Measurements from ENCODE around the gene HOXD9. TPM values are rescaled to one million over a fixed set of nuclear protein-coding genes. Genes with fewer than 3 reads are reported as not detected.

HOXD9 gene
- total RNA-seq, 1 experiment from 2014 or later: not detected

- Histone ChIP-seq H3K9me3 (ENCODE audit: insufficient read depth, low read depth) (no peaks in the 10 kb centered on the region), H3K27me3 (ENCODE audit: insufficient read depth, low read depth) (peaks cover 56% of the 10 kb centered on the region), H3K36me3 (ENCODE audit: low read depth) (no peaks in the 10 kb centered on the region), H3K4me3 (no peak overlapping the region), H2AFZ (no peak overlapping the region), H3K4me2 (no peak overlapping the region), H3K9me2 (ENCODE audit: insufficient read depth) (no peaks in the 10 kb centered on the region), H4K20me1 (ENCODE audit: insufficient read depth) (no peaks in the 10 kb centered on the region), H3F3A (ENCODE audit: insufficient read depth, low read depth) (no peaks in the 10 kb centered on the region), H3K27ac (no peak overlapping the region), H3K4me1 (replicated peaks; ENCODE audit: insufficient read depth) (no peaks in the 10 kb centered on the region), H3K79me2 (ENCODE audit: low read depth) (no peaks in the 10 kb centered on the region)
- ChIA-PET POLR2A (ENCODE audit: unreplicated experiment) (no interaction called here), CTCF (no interaction called here)
- DNase-seq: no peak
- BruUV-seq (replicated peaks): no TSS peak
- intact Hi-C loops (cut with micrococcal nuclease; ENCODE audit: unreplicated experiment): no loop called here
- TF ChIP-seq CTCF (conservative IDR thresholded peaks at IDR 0.05) (no peak), EZH2 (IDR thresholded peaks at IDR 0.05; ENCODE audit: low read depth) (no peak)
Observed at GRCh38 chr2:176124110-176124946, 1.8 kb downstream of the HOXD9 start.

- DNase-seq: no peak
- Histone ChIP-seq H3F3A (ENCODE audit: insufficient read depth, low read depth) (no peaks in the 10 kb centered on the region), H3K27ac (no peak overlapping the region), H3K9me3 (ENCODE audit: insufficient read depth, low read depth) (no peaks in the 10 kb centered on the region), H3K36me3 (ENCODE audit: low read depth) (no peaks in the 10 kb centered on the region), H3K4me1 (replicated peaks; ENCODE audit: insufficient read depth) (no peaks in the 10 kb centered on the region), H2AFZ (no peak overlapping the region), H3K79me2 (ENCODE audit: low read depth) (no peaks in the 10 kb centered on the region), H3K27me3 (ENCODE audit: insufficient read depth, low read depth) (peaks cover 52% of the 10 kb centered on the region), H3K4me3 (no peak overlapping the region), H3K9me2 (ENCODE audit: insufficient read depth) (no peaks in the 10 kb centered on the region), H4K20me1 (ENCODE audit: insufficient read depth) (no peaks in the 10 kb centered on the region), H3K4me2 (no peak overlapping the region)
- ChIA-PET POLR2A (ENCODE audit: unreplicated experiment) (no interaction called here), CTCF (interaction anchor here (0.6 kb wide), 1 partner anchor 329 kb away, joined by 5 read pairs; no protein-coding TSS in a partner anchor)
- TF ChIP-seq EZH2 (IDR thresholded peaks at IDR 0.05; ENCODE audit: low read depth) (no peak), CTCF (conservative IDR thresholded peaks at IDR 0.05) (no peak)
- BruUV-seq (replicated peaks): no TSS peak
- intact Hi-C loops (cut with micrococcal nuclease; ENCODE audit: unreplicated experiment): loop anchor here (5.0 kb wide), 1 partner anchor 1207 kb away; no protein-coding TSS in a partner anchor
Observed at GRCh38 chr2:176124947-176125771, 2.6 kb downstream of the HOXD9 start.

GRCh38 chr2:176125772-176126054 is 3.2 kb downstream of the HOXD9 start:
- Histone ChIP-seq H3K9me2 (ENCODE audit: insufficient read depth) (no peaks in the 10 kb centered on the region), H3K4me2 (no peak overlapping the region), H3K9me3 (ENCODE audit: insufficient read depth, low read depth) (no peaks in the 10 kb centered on the region), H2AFZ (no peak overlapping the region), H4K20me1 (ENCODE audit: insufficient read depth) (no peaks in the 10 kb centered on the region), H3K27me3 (ENCODE audit: insufficient read depth, low read depth) (peaks cover 51% of the 10 kb centered on the region), H3F3A (ENCODE audit: insufficient read depth, low read depth) (no peaks in the 10 kb centered on the region), H3K79me2 (ENCODE audit: low read depth) (no peaks in the 10 kb centered on the region), H3K4me1 (replicated peaks; ENCODE audit: insufficient read depth) (no peaks in the 10 kb centered on the region), H3K36me3 (ENCODE audit: low read depth) (no peaks in the 10 kb centered on the region), H3K4me3 (no peak overlapping the region), H3K27ac (no peak overlapping the region)
- DNase-seq: no peak
- no TSS peak for BruUV-seq (replicated peaks)
- CTCF ChIA-PET: no interaction called here
- POLR2A ChIA-PET (ENCODE audit: unreplicated experiment): no interaction called here
- intact Hi-C loops (cut with micrococcal nuclease; ENCODE audit: unreplicated experiment): loop anchor here (2.0 to 5.0 kb wide), 3 partner anchors 329 to 1207 kb away; no protein-coding TSS in a partner anchor
- no peak for TF ChIP-seq EZH2 (IDR thresholded peaks at IDR 0.05; ENCODE audit: low read depth)
- no peak for TF ChIP-seq CTCF (conservative IDR thresholded peaks at IDR 0.05)

Measured in PC-9 (cell line).